GM19328 (cell line): ENCODE data around the gene MEGF10.

Experiments used
- ATAC-seq: cut with Tn5 transposase; IDR thresholded peaks from one replicate; pipeline ENCODE4 v1.9.1; 2021; ENCODE audit warnings: mild to moderate bottlenecking, moderate library complexity; ENCODE audit not compliant: unreplicated experiment

The MEGF10 gene

DNA sequence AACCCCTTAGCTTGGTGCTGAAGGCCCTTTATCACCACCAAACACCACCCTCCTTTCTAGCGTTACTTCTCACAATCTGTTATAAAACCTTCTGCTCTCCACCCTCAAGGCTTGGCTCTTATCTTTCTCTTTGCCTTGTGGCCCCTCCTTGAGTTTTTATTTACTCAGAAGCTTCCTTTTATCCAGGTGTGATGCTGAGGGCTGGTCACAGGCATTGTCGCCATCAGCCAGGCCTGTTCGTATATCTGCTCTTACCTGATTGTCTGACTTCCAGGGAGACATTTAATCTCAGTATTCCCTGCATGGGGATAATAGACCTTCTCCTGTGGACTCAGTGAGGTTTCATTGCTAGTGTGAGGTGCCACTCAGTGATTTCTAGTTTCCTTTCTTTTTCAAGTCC is 34.2 kb downstream of the MEGF10 start:
- no peak for ATAC-seq

DNA sequence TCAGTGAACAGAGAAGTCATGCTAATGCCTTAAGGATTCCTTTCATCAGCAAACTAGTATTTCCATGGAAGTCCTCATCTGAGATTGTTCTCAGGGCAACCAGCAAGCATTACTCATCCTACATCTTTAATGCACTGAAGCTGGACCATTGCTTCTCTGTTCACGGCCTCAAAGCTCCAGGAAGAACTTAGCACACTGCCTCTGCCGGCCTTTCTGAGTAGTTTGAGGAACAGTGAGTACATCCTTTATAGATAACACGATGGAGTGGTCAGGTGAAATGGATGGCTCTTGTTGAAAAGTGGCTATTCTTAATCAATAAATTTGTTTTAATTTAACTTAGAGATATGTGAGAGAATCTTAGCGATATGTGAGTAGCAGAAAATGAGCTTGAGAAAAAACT is 35.8 kb downstream of the MEGF10 start:
- no peak for ATAC-seq

DNA sequence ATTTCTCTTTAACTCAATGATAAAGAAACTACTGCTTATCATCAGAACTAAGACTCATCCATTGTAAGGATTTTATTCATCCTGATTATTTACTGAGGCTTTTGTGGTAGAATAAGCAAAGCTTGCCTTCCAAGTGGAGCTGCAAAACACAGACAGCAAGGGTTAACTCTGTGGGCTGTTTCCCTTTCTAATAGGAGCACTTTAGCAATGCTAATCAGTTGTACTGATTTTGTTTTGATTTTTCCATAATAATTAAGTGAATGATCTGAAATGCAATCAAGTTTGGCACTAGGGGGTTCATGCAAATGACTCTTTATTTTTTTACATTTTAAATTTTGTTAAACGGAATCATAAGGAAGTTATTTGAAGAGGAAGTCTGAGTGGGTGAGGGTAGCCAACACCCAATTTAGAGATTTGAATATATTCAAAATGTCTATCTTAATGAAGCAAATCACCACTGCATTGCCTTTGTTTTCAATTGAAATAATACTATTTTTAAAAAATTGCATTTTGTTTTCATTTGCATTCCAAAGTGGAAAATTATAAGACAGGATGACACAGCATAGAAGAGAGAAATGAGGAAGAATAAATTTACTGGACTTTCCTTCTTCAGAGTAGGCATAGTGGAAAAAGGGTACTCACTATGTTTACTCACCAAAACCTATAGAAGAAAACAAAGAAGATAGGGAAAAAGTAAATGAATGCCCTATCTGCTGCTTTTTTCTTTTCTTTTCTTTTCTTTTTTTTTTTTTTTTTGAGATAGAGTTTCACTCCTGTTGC is 36.6 kb downstream of the MEGF10 start:
- ATAC-seq: no peak

DNA sequence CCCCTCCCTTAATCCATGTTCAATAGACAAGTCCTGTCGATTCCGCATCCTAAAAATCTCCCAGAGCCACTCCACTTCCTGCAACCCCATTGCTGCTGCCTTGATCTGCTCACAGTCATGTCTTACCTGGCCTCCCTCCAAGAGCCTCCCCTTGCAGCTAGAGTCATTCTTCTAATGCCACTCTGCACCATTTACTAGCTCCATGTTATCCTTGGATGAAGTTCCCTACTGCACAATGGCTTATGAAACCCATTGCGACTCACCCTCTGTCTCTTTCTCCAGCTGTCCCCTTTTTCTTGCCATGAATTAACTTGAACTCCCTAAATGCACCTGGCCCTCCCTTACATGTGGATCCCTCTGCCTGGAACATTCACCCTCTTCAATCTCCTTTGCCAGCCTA is 39.5 kb downstream of the MEGF10 start:
- no peak for ATAC-seq

DNA sequence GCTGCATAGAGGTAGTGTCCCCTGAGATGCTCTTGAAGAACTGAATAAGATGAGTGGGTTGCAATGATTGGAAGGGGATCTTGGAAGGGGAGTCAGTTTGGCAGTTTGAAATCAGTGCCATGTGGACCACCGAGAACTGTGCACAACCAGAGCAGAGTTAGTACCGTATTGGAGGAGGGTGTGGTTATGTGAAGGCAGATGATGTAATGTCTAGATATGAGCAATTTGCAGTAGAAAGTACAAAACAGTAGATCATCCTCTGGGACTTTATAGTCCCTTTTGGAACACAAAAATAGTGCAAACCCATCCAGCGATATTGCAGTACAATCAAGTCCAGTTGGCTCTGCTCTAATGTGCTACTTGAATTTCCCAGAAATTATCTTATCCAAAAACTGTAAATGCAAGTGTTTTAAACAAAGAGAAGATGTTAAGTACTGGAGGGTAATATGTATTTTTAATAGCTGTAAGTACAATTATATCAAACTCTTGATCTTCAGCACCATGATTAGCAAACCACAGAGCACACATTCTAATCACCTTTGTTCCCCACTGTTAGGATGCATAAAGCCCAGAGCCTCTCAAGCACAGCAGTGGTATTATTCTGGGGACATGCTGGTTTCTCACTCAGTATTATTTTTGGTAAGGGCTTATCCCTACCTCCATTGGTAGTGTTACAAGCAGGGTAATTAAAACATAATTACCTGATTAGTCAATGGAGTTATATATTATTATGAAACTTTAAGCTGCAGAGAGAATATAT is 41.5 kb downstream of the MEGF10 start:
- ATAC-seq: no peak

DNA sequence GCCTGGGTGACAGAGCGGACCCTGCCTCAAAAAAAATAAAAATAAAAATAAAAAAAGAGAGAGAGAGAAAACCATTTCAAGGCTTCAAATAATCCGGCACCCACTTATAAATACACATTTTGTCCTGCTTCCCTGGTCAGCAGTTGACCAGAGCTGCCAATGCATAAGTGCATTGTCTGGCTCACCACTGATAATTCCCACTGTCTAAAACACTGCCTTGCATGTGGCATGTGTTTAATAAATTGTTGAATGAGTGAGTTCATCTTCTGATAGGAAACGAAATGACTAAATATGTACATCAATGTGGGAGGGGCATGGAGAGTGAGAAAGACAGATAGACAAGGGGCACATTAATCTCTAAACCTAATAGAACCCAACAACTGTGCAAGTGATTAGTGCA is 42.9 kb downstream of the MEGF10 start:
- no peak for ATAC-seq

DNA sequence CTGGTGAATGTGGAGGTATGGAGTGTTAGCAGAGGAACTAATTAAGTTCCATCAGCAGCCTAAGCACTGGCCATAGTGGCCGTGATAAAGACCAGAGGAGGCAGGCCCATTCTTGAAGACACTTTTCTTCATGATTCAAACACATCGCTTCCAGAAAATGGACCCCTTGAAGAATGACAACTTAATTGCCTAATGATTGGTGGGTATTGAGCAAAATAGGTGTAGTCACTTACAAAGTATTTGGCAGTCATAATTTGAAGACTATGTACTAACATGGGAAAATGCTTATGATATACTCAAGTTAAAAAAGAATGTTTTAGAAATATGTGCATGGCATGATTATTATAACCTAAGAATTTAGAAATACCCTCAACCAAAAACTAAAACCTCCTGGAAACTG is 44.8 kb downstream of the MEGF10 start:
- no peak for ATAC-seq

DNA sequence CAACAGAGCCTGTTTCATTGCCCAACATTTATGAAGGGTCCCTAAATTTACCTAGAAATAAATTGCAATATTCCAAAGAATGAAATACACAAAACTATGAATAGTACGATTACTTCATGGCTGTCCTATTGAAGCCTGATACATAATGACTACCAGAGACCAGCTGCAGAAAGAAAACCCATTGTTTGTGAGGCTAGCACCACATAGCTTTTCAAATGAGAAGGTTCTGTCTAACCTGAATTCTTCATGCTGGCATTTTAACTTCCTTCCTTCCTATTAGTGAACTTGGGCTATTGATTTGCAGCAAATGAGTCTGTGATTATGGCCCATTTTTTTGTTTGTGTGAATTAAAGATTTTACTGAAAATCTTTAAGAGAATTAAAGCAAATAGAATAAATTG is 47.3 kb downstream of the MEGF10 start:
- no peak for ATAC-seq

DNA sequence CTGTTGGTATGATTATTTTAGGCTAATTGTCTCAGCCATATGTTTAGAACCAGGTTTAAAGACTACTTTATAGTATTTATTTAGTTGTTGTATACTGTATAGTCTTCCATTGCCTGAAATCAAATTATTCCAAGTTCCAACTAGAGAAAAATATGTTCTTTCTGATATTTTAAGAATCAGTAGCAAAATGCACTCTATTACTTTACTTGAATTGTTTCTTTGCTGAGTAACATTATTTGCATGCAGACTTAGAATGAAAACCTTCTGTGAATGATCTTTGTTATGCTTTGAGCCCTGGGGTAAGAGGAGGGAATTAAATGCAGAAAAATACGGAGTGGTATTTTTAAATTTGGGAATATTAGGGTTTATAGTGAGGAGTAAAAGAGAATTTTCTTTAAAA is 47.9 kb downstream of the MEGF10 start:
- ATAC-seq: no peak

DNA sequence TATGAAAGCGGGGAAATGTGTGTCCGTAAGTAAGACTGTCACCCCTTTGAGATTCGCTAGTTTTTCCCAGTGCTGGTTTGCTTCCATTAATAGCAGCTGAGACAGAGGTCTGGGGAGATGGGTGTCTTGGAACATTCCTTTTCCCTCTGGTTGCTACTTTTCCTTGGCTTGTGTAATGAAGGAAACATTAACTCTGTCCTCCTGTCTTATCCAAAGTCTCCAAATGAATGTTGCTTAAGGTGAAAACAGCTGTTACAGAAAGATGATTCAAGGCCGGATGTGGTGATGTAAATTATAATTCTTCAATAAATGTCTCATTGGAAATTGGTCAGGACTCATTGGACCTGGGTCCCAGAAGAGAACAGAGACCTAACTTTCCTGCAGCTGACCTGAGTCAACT is 50.0 kb downstream of the MEGF10 start:
- no peak for ATAC-seq

DNA sequence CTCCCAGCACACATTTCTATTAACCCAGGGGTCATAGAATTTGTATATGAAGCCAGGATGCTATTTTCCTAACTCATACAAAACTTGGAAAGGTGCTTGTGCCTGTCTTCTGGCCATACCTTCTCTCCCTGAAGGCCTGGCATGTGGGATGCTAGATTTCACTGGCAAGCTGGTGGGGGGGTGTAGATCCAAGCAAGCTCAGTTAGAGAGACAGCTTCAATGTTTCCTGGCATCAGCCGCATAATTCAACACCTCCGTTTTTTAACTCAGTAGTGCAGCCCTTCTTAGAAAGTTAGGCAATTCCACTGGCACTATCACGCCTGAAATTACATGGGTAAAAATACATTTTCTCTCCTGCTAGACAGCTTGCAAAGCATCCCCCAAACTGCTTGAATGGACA is 51.8 kb downstream of the MEGF10 start:
- no peak for ATAC-seq

DNA sequence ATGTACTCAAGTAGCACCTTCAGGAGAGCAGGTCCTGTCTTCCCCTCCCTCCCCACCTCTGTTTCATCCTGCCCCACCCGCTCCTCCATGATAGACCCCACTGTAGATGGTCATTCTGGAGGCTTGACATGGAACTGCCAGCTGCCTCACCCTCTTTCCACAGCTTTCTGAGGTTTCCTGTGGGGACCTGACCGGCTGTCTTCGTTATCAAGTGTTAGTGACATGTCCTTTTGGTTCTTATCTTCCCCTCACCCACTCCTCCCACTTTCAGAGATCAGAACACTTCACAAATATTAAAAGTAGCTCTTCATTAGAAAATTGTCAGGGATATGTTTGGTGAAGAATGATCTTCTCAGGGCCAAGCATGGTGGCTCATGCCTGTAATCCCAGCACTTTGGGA is 52.7 kb downstream of the MEGF10 start:
- no peak for ATAC-seq

DNA sequence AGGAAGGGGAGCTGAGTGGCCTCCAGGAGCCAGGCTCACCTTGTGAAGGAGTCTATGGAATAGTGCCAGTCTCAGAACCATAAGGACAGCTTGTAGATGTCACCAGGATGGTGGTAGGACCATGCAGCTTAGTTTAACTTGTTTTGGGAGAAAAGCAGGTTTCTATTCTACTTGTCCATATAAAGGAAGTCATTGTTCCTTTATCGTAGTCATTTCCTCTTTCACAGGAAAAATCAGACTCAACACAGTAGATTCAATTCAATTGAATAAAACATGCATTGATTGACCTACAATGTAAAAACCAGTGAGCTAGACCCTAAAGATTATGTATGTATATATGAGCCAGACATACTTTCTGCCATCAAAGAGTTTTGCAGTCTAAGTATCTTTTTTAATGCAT is 53.3 kb downstream of the MEGF10 start:
- no peak for ATAC-seq

DNA sequence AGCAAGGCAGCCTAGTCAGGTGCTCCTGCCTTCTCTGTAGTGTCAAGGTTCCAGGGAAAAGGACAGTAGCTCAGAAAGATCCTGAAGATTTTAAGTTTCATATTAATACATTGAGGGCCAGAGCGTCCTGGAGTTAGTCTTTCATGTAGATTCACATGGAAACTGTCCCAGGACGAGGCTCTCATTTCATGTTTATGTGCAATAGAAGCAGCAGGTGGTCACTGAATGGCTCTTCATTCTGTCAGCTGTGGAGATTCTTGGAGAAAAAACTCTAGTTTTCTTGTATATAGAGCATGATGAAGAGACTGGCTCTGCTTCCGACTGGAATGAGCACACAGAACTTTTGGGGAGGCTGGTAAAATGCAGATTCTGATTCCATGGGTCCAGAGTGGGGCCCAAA is 54.3 kb downstream of the MEGF10 start:
- ATAC-seq: no peak

DNA sequence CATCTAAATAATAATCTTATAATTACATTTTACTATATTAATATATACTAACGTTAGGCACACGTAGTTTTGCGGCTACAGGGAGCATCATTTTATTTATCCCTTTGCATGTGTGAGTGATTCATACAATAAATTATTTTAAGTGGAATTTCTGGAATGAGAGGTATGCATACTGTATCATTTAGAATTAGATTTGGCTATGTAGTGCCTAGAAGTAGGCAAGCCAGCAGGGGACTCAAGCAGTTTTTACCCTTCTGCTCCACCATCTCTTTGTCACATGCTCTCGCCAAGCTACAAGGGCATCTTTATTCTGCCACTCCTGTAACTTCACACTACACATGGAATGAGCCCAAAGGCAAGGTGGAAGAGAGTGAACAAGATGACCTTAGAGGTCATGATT is 60.8 kb downstream of the MEGF10 start:
- no peak for ATAC-seq

DNA sequence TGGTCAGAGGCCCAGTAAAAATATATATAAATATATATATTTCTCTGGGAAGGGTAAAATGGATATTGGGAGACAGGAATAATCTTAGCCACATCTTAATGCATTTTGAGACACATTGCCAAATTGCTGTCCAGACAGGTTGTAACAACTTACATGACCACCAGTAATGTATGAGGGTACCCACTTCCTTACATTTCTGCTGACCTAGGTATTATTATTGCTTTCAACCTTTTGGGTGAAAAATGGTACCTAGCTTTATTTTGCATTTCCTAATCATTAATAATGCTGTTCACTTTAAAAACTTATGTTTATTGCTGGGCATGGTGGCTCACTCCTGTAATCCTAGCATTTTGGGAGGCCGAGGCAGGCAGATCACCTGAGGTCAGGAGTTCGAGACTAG is 61.5 kb downstream of the MEGF10 start:
- no peak for ATAC-seq

DNA sequence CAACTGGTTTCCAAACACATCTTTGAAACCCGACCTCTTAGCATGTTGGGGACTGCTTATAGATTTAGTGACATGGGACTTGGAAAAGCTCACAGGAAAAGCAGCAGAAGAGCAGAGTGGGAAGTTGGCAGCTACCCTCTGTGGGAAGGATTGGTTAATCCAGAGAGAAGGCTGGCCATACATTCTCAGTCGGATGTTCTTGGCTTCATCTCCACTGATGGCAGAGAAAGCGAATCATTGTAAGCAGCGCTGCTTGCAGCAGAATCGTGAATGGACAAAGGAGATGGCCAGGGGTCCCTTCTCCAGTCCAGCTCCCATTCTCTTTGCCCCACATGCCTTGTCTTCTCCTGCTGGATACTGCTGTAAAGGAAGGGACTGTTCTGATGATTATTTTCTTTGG is 62.7 kb downstream of the MEGF10 start:
- no peak for ATAC-seq

DNA sequence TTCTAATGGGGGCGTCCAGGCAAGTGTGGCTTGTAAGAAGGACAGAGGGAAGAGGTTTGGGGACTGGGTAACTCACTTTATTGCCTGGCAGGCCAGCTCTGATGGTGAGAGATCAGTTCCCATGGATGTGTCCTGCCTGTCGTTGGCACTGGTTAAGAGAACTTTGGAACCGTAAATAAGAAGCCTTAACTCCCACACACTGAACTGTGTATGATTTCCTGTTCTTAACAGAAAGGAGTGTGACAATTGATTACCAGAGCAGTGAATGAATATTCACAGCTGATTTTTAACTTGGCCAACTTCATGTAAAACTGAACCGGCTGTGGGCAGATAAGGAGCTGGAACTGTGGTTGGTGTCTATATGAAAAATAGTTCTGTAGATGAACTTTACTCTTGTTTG is 63.2 kb downstream of the MEGF10 start:
- ATAC-seq: no peak

DNA sequence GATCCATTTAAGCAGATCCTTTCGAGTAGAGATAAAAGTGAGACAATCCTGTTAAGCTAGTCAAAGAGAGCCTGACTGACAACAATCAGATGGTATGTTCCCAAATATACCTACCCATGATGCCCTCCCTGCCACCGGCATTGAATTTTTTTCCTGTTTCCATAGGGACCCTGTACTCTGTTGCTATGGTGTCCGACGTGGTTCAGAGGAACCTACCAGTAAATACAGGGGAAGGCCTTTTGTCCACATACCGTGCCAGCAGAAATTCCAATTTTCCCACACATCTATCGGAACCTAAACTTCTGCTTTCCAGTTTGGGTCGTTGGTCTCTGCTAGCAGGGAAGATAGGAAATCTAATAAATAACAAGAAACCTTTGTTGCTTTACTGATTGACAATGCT is 64.7 kb downstream of the MEGF10 start:
- ATAC-seq: no peak

DNA sequence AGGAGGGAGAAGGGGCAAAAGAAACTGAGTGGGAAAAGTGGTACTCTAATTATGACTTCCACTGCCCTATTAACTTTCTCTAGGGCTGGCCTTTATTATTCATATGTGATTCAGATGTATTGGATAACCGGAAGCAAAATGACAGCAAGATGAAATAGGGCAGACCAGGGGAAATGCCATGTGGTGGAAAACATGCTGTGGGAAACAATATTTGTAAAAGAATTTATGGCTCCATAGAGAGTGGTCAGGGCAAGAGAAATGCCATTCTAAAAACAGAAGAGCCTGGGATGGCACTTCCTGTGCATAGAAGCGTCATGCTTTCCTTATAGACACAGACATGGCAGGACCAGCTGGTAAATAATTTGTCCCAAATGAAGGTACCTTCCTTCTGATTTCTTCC is 67.7 kb downstream of the MEGF10 start:
- ATAC-seq: no peak

DNA sequence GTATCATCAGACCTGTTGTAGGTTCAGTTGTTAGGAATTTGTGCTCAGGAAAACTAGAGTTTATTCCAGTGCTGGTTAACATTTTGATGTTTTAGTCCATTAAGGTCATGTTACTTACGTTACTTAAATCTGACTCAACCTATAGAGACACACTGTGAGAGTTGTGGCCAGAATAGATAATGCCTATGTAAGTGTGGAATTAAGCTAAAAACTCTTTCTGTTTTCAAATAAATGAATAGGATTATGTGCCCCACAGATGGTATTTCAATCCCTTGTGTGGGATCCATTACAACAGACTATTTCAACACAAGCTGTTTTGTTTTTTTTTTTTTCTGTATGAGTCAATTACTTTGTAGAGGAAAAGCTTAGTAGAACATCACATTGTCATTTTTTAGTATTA is 68.1 kb downstream of the MEGF10 start:
- ATAC-seq: no peak

DNA sequence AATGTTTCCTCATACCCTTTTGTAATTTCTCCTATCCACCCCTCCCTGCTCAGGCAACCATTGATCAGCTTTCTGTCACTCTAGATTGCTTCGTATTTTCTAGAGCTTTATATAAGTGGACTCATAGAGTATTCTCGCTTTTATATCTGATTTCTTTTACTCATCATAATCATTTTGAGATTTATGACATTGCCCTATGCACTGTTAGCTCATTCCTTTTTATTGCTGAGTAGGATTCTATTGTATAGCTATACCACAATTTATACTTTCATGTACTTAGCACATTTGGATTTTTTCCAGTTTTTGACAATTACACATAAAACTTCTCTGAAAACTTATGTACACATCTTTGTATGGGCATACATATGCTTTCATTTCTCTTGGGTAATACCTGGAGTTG is 68.9 kb downstream of the MEGF10 start:
- ATAC-seq: no peak

DNA sequence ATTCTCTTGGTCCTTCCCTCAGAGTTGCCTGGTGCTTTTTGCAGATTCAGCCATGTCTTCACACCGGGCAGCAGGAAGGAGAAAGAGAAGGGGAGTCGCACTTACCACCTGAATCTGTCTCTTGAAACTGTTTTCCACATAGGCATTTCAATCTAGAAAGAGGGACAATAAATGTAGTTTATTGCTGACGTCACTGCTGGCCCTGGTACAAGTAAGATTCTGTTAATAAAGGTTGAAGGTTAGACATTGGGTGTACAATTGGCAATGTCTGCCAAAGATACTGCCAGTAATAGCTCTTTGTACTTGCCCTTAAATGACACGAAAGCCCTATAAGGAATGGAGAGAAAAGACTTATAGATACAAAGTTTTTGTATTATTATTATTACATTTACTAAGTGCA is 72.8 kb downstream of the MEGF10 start:
- no peak for ATAC-seq
